Epithelial cell of umbilical artery (primary cell): ENCODE measurements around the gene ODAM. TPM values are rescaled to one million over a fixed set of nuclear protein-coding genes. Genes with fewer than 3 reads are reported as not detected.

Source experiments
- total RNA-seq: library from RNA; depleted of rRNA; stranded (reverse); fragments of >200 nt; gene quantifications from 2 replicates; pipeline ENCODE4 v1.2.3, GENCODE V29; 2014

ODAM gene
- not detected in 2 replicates for total RNA-seq

GRCh38 chr4:70195425-70195824, at the start of gene ODAM:
Gene ODAM, plus strand, starts transcription at chr4:70195725. Its CDS starts 819 bp downstream, at chr4:70196544.

GRCh38 chr4:70153937-70154336, 41.6 kb upstream of the ODAM start, which contains the start of gene PRR27:
Gene PRR27, plus strand, starts transcription at chr4:70154237. Its CDS starts 139 bp downstream, at chr4:70154376.

GRCh38 chr4:70225824-70226223, 30.3 kb downstream of the ODAM start, which contains the start of gene FDCSP:
Gene FDCSP, plus strand, starts transcription at chr4:70226124. Its CDS starts 5,071 bp downstream, at chr4:70231195.

GRCh38 chr4:70242297-70242696, 46.8 kb downstream of the ODAM start, which contains the start of gene CSN3:
Gene CSN3, plus strand, starts transcription at chr4:70242597. Its CDS starts 2,223 bp downstream, at chr4:70244820.

Other genes with a start within 250 kb of the ODAM start
- not detected in 2 replicates for gene CSN2, start 230.0 kb upstream of the ODAM start, total RNA-seq
- not detected in 2 replicates for gene STATH, start 199.8 kb upstream of the ODAM start, total RNA-seq
- not detected in 2 replicates for gene HTN3, start 167.3 kb upstream of the ODAM start, total RNA-seq
- gene HTN1, start 145.3 kb upstream of the ODAM start, total RNA-seq, result not detected in 2 replicates
- not detected in 2 replicates for gene PRR27, start 41.5 kb upstream of the ODAM start, total RNA-seq
- gene FDCSP, start 30.4 kb downstream of the ODAM start, total RNA-seq, result not detected in 2 replicates
- not detected in 2 replicates for gene CSN3, start 46.9 kb downstream of the ODAM start, total RNA-seq
- gene CABS1, start 139.3 kb downstream of the ODAM start, total RNA-seq, result not detected in 2 replicates
- not detected in 2 replicates for gene SMR3A, start 165.0 kb downstream of the ODAM start, total RNA-seq
- not detected in 2 replicates for gene SMR3B, start 187.4 kb downstream of the ODAM start, total RNA-seq
- not detected in 2 replicates for gene OPRPN, start 202.2 kb downstream of the ODAM start, total RNA-seq